HG03439 (cell line): ENCODE data around the gene LRRC8A.
"Not testable (repeated sequence)": the region's sequence is repeated elsewhere in the genome, so short reads cannot be mapped to it uniquely, and the experiment has no call there.

Experiments used
- ATAC-seq: cut with Tn5 transposase; IDR thresholded peaks from one replicate; pipeline ENCODE4 v1.9.1; 2021; ENCODE audit warnings: mild to moderate bottlenecking, moderate library complexity; ENCODE audit not compliant: unreplicated experiment

Gene LRRC8A

DNA sequence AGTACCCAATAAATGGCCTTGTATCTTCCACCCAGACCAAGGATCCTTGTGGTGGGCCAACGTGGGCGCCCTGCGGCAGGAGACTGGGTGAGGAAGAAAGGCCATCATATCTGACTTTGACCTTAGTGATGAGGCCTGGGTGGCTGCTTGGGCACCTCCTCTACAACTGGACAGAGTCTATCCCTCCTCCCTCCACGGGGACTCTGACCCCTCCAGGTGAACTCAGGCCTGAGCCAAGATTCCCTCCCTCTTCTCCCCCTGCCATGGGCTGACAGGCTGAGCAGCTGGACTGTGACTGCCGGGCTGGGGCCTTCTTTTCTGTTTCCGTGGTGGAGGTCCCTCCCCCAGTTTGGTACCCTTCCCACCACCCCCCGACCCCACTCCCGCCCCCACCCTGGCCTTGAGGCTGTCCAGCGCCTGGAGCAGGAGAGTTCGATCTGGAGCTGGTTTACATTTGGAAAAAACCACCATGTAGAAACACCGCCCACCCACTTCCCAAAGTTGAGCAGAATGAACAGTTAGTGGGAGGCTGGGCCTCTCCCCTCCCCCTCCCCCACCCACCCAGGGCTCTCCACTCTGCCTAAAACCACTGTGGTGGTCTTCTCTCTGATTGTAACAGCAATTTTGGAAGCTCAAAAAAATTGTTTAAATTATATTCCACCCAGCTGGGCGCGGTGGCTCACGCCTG lies 37.6 kb downstream of the LRRC8A start:
- no peak for ATAC-seq

DNA sequence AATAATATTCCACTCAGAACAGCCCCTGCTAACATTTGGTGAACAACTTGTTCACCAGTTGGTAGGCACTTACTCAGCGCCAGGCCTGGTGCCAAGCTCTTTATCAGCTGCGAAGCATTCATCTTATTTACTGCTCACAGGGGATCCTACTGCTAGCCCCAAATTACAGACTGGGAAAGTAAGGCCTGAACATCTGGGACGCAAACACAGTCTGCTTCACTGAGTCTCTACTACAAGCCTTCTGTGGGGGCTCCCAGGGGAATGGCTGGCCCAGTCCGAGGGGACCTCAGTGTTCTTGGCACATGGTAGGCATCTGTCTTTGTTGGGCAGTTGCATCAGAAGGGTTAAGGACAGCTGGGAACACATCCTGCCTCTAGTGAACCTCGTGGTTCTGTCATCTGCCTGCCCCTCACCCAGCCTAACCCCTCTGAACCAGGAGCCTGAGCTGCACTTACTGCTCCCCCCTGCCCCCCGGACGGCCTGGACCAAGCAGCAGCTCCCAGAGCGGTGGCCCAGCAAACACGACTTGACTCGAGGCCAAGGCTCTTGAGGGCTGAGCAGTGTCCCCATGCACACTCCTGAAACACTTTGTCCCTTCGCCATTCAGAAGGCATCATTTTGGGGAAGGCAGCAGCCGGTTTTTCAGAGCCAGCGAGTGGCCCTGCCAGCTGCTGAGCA lies 38.6 kb downstream of the LRRC8A start, which contains the start of gene PHYHD1:
Gene PHYHD1 (plus strand): TSS at position 602 of the 678 bp plus-strand sequence. CDS start 1,342 bp downstream, outside the sequence.
- no peak for ATAC-seq

DNA sequence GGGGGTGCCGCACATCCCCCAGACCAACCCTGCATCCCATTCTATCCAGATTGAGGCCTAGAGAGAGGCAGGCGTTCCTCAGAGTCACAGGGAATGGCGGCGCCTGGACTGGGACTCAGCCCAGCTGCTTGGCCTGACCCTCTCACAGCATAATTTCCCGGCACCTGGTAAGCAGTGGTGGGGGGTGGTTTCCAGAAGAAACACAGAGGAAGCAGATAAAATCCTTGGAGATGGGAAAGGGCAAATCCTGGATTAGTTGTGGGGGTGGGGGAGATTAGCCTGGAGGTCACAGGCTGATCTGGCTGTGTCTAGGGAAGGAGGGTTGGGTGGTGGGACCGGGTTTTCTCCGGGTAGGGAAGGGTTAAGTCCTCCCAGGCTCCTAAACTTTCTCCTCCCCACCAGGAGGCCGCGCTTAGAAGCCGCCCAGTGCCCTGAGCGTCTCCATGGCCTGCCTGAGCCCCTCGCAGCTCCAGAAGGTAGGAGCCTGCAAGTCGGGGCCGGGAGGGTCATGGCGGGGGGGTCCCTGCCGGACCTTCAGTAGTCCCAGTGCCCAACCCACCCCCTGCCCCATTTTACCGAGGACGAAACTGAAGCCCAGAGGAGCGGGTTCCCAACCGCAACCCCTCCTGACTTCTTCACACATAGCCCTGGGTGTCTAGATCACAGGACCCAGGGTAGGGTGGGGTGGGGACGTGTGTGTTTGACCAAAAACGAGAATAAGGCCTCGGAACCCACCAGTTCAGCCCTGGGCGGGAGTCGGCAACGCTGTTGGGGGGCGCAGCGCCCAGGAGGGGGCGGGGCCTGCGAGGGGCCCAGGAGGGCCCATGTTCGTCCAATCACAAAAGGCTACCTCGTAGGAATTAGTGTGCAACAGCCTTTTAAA lies 40.2 kb downstream of the LRRC8A start:
- ATAC-seq: no peak

DNA sequence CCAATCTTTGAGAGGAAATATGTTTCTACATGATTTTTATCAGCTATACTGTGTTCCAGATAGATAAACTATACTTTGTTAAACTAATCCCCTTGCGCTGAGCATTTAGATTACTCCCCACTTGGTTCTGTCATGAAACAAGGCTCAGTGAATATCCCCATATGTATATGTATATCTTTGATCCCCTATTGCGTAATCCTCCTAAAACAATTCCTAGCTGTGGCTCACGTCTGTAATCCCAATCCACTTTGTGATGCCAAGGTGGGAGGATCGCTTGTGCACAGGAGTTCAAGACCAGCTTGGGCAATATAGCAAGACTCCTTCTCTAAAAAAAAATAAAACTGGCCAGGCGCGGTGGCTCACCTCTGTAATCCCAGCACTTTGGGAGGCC lies 41.6 kb downstream of the LRRC8A start:
- ATAC-seq: no peak

DNA sequence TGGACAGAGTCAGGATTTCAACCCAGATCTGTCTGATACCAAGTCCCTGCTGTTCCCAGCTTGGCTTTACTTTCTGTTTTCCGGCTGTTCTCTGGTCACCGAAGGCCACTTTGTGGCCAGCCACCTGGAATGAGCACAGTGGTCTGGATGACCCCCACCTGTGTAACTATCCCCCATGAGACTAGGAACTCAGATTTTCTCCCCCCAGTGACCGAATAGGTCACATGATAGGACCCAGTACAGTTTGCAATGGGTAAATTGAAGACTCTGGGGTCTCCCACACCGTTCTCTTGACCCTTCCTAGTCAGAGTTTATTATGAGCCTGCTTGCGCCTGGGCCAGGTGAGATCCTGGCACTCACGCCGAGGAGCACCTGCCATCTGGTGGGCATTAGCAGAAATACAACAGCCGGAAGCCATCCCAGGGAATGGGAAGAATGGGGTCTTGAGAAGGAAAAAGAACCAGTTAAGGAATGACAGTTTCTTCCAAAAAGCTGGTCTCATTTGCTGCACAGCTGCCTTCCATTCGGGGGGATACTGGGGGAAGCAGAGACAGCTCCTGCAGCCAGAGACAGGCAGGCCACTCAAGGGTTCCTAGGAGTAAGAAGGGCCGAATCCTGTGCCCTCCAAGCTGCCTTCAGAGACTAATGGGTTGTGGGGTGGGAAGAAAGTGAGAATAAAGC lies 45.9 kb downstream of the LRRC8A start:
- ATAC-seq: no peak

DNA sequence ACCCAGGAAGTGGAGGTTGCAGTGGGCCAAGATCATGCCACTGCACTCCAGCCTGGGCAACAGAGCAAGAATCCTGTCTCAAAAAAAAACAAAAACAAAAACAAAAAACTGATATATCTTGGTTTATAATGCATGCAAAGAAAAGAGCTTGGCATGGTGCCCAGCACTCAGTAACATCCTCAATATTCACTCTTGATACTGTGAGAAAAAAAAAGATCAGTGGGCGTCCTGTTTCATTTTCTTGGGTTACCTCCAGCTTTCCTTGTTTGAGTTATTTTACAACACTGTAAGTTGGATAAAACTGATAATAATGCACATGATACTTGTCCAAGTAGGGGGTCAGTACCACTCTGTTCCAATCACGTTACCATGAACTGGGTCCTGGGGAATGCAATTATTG lies 46.7 kb downstream of the LRRC8A start:
- ATAC-seq: no peak

DNA sequence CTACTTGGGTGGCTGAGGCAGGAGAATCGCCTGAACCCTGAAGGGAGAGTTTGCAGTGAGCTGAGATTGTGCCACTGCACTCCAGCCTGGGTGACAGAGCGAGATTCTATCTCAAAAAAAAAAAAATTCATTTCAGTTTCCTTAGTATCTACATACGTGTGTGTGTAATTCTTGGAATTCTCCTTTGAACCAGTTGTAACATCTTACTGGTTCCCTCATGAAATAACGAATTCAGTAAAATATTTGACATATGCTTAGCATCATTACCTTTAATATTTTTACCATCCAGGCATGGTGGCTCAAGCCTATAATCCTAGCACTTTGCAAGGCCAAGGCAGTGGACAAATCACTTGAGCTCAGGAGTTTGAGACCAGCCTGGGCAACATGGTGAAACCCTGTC lies 47.6 kb downstream of the LRRC8A start:
- no peak for ATAC-seq

DNA sequence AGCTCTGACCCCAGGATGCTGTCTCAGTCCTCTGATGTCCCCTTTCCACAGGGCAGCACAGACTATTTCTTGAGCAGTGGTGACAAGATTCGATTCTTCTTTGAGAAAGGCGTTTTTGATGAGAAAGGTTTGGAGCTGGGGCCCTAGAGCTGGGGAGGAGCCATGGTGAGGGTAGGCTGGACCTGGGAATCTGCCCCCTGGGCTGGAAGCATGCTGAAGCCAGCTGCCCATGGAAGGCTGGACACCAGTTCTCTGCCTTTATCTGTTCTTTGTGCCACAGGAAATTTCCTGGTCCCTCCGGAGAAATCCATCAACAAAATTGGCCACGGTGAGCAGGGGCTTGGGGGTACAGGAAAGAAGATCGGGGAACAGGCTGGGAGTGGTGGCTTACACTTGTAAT lies 51.8 kb downstream of the LRRC8A start:
- ATAC-seq: no peak

DNA sequence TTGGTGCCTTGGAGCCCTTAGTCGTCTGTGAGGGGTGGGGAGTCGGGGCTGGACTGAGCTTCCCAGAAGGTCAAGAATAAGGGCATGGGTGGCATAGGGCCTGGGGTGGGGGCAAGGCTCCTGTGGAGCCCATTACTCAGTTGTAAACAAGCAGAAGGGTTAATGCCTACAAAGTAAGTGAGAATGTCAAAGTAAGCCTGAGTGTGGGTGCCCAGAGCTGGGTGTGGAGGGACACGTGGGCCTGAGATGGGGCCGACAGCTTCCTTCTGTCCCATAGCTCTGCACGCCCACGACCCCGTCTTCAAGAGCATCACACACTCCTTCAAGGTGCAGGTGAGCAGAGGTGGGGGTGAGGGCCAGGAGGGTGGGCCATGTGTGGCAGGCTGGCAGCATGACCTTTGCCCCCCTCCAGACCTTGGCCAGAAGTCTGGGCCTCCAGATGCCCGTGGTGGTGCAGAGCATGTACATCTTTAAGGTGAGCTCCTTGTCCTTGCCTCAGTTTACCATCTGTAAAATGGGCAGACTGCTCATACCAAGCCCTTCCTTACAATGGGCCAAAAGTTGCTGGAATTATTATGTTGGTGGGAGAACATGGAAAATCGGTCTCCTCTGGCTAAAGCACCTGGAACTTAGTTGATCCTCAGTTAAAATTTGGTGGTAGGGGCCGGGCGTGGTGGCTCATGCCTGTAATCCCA lies 54.4 kb downstream of the LRRC8A start:
- ATAC-seq: no peak

DNA sequence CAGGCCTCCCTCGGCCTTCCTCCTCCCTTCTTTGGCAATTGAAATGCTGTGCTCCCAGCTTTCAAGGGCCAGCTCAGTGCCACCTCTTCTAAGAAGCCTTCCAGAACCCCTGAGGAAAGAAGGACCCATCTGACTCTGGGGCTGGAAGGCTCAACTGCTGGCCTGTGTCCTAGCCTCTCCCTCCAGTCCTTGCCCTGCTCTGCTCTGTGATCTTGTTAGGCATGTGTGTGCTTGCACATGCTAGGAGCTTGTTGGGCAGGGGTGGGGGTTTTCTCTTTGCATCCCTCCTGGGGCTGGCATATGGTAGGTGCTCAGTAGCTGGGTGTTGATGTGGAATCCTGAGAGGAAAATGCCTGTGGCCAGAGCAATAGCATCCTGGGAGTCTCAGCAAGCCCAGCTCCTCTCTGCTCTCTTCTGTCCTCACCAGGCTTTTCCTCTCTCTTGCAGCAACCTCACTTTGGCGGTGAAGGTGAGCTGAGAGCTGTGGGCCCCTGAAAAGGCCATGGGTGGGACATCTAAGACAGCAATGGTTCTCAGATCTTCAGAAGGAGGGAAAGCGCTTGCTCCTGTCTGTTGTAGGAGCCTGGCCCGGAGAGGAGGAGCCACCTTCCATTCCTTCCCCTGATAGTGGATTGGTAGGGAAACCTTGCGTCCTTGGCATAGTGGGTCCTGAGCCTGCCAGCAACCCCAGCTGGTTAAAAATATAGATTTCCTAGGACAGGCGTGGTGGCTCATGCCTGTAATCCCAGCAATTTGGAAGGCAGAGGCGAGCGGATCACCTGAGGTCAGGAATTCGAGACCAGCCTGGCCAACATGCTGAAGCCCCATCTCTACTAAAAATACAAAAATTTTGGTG lies 55.6 kb downstream of the LRRC8A start:
- ATAC-seq: no peak

DNA sequence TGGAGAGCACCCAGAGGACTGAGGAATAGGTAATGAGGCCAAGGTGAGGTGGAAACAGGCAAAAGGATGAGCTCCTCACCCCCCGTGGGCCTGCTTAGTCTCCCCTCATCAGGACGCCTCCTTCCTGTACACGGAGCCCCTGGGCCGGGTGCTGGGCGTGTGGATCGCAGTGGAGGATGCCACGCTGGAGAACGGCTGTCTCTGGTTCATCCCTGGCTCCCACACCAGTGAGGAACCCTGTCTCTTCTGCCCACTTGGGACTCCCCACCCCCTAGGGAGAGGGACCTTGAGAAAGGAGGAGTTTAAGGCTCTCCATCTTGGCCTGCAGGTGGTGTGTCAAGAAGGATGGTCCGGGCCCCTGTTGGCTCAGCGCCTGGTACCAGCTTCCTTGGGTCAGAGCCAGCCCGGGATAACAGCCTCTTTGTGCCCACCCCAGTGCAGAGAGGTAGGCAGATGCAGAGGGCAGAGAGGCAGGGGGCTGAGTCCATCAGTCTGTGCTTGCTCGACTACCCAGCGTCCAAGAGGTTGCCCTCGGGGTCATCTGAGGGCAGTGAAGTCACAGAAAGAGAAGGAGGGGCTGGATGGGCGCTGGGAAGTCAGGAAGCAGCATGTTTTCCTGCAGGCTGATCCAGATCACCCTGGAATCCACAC lies 58.5 kb downstream of the LRRC8A start:
- no peak for ATAC-seq

DNA sequence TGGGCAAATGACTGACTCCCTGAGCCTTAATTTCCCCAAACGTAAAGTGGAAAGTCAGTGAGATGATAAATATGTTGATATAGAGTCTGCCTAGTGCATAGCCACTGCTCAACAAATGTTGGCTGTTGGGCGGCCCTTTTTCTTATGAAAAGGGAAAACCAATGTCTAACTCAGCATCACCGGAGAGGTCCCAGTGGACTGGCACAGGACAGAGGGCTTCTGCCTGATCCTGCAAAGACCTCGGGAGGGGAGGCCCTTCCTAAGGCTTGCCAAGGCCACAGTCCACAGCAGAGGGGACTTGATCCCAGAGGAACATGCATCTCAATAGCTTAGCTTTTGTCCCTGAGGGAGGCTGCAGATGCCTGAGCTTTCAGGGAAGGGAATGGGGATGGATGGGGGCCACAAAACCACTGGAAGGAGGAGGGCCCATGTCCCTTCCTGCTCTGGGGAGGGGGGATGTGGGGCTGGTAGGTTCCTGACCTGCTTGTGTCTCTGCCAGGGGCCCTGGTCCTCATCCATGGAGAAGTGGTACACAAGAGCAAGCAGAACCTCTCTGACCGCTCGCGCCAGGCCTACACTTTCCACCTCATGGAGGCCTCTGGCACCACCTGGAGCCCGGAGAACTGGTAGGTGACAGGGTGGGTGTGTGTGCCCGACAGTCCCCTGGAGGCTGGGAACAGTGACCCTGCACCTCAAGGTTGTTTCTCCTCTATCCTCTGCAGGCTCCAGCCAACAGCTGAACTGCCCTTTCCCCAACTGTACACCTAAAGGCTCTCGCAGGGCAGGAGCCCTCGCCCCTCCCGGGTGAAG lies 59.2 kb downstream of the LRRC8A start:
- no peak for ATAC-seq

DNA sequence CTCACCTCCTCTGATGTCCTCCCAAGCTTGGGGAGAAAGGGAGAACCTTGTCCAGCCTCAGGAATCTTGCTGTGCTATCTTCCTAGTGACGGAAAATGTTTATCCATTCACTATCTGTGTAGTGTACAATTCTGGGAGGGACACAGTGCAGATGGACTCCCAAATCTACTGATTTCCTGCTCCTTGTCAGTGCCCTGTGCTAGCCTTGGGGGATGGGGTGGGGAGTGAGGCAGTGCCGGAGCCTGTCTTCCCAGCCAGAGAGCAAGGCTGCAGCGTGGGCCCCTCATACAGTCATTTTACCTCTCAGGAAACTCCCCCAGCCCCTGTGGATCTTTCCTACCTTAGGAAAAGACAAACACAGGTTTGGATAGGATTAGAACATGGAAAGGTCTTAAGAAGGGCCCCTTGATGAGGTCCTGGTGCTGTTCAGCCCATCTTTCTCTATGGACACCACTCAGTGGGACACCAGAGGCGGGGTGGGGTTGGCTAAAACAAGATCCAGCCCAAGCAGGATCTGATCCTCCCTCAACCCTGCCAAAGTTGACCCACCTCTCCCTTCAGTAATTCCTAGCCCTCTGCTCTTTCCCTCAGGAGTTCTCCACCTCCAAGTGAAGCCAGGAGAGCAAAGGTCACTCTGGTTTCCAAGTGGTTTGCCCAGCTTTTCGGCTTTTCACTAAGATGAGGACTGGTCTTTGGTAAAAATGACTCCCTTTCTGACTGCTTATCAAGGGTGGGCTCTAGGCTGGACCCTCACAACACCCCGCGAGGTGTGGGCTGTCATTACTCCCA lies 62.1 kb downstream of the LRRC8A start:
- no peak for ATAC-seq

DNA sequence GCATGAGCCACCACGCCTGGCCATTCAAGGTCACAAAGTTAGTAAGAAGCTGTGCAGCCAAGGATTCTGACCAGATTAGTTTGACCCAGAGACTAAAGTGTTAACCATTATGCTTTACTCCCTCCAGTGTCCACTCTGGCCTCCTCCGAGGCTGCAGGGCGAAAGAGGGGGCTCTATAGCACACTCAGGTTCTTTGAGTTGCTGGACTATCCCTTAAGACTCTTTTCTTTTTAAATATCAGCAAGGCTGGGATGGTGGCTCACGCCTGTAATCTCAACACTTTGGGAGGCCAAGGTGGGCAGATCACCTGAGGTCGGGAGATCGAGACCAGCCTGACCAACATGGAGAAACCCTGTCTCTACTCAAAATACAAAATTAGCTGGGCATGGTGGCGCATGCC lies 63.0 kb downstream of the LRRC8A start:
- not testable (repeated sequence) for ATAC-seq

DNA sequence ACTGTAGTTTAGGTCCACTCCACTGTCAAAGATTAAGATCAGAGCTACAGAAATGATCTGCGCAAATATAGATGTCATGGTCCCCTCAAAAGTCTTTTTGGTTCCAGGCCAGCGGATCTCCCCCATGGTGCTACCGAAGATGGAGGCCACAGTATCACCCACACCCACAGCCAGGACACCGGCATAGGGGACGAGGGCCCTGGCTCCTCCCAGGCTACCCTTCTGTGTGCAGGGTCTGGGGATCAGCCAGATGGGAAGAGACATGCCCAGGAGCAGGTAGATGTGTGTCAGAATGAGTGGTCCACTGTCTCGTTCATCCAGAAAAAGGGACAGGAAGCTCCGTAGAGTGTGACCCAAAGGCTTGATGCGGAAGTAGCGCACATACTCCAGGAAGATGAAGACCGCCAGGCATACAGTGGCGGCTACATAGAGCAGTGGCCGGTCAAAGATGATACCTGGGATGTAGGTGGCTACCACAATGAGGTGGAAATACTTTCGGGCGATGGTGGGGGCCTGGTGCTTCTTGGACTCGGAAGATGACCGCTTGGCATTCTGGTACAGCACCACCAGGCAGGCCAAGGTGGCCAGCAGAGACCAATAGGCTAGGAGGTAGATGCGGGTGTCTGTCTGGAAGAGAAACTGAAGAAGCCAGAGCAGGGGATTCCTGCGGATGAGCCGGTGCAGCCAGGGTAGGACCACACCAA lies 64.0 kb downstream of the LRRC8A start:
- no peak for ATAC-seq

DNA sequence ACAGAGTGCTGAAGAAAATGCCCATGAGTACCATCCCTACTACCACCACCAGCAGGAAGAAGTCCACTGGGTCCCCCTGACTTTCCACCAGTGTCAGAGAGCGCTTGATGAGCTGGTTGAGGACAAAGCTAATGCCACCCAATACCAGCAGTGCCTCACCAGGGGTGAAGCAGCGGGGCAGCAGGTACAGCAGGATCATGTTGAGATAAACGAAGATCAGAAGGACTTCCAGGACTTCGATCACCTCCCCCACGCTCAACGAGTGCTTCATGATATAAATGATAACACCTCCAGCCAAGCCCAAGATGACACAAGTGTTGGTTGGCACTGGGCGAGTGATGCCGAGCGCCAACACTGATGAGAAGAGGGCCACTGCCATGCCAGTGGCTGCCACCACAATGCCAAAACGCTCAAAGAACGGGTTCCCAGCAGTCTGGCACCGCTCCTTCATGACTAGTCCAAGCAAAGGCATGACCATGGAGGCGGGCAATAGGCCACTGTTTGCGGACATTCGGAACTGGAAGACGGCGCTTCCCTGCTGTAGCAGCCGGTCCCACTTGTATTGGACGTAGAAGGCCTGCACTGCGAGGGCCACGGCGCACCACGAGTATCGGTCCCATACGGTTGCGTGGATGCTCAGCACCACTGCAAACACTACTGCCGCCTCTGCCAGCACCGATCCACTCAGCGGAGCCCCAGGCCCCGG lies 64.8 kb downstream of the LRRC8A start:
- peak; percentile 31 for ATAC-seq

DNA sequence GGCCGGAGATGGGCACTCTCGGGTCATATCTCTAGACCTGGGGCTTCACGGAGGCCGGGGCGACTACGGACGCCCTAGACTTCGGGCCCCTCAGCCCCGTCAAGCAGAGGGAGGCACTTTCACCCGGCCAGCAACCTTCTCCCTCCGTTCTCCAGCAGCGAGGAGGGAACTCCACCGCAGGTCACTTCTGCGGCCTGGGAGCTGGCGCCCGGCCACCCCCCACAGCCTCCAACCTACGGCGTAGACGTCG lies 65.3 kb downstream of the LRRC8A start:
- no peak for ATAC-seq
